Sigmoid colon (tissue), 7 donors: Measurements from ENCODE around the gene GHSR. TPM values are rescaled to one million over a fixed set of nuclear protein-coding genes. Genes with fewer than 3 reads are reported as not detected.
"Not testable (repeated sequence)": the region's sequence is repeated elsewhere in the genome, so short reads cannot be mapped to it uniquely, and the experiment has no call there.

ENCODE experiments used
- DNase-seq: peaks from one replicate; pipeline ENCODE4 v3.0.0-alpha.2; 2019
- H3K27ac ChIP-seq, 4 donors: fragments of 200-600 bp; sonication (generic); one replicate each; pipeline ENCODE4 v1.5.1; 2016 to 2019; ENCODE audit warnings: mild to moderate bottlenecking in 1 of 4
- H3K27me3 ChIP-seq, 3 donors: fragments of 200-600 bp; sonication (generic); one replicate each; pipeline ENCODE4 v1.5.1; 2019; ENCODE audit warnings: mild to moderate bottlenecking in 1 of 3
- H3K36me3 ChIP-seq, 4 donors: fragments of 200-600 bp; sonication (generic); one replicate each; pipeline ENCODE4 v1.5.1; 2016 to 2019
- H3K4me1 ChIP-seq, 4 donors: fragments of 200-600 bp; sonication (generic); one replicate each; pipeline ENCODE4 v1.5.1; 2017 to 2019
- H3K4me3 ChIP-seq, 4 donors: fragments of 200-600 bp; sonication (generic); one replicate each; pipeline ENCODE4 v1.5.1; 2017 to 2019; ENCODE audit warnings: mild to moderate bottlenecking in 2 of 4, moderate library complexity in 1 of 4
- H3K9me3 ChIP-seq, 4 donors: fragments of 200-600 bp in 3 of 4; sonication (generic) in 3 of 4; one replicate each; pipeline versions ENCODE4 v1.5.1 to v1.6.1; 2013 to 2019
- CTCF ChIP-seq, 4 experiments: fragments of 450-650 bp in 3 of 4; fragments of 200-600 bp in 1 of 4; IDR thresholded peaks; one replicate each; pipeline ENCODE4 v1.5.1; 2016 to 2019; ENCODE audit warnings: antibody characterized with exemption in 4 of 4, mild to moderate bottlenecking in 3 of 4, moderate library complexity in 2 of 4
- EP300 ChIP-seq, 4 donors: sonication (generic); formaldehyde crosslinking; IDR thresholded peaks; one replicate each; pipeline ENCODE4 v1.6.1; 2017; ENCODE audit warnings: antibody characterized with exemption in 4 of 4
- POLR2A ChIP-seq, 2 donors: fragments of 450-650 bp; IDR thresholded peaks; one replicate each; pipeline ENCODE4 v1.6.1; 2016; ENCODE audit warnings: antibody characterized with exemption in 2 of 2, mild to moderate bottlenecking in 2 of 2, moderate library complexity in 2 of 2
- POLR2AphosphoS5 ChIP-seq, 4 donors: sonication (generic); formaldehyde crosslinking; IDR thresholded peaks; one replicate each; pipeline ENCODE4 v1.6.1; 2017; ENCODE audit warnings: antibody characterized with exemption in 4 of 4
- WGBS, 2 donors: extraction: QIAGEN DNeasy Blood & Tissue Kit; methylation state at CpG; one replicate each; pipeline ENCODE4 v1.1.7; 2013; 5-methylcytosine and 5-hydroxymethylcytosine counted together
- intact Hi-C: fragments of 100-400 bp; cut with DNase I; formaldehyde crosslinking; loops from one replicate; pipeline ENCODE4 v1.15.1; 2023
- polyA plus RNA-seq, 3 donors: library from polyadenylated mRNA; stranded (reverse); fragments of 200-250 nt; gene quantifications; one replicate each; pipeline ENCODE4 v1.2.3, GENCODE V29; 2013
- total RNA-seq, 4 donors: library from RNA; depleted of rRNA; stranded (reverse); fragments of >200 nt; gene quantifications; one replicate each; pipeline ENCODE4 v1.1.0, GENCODE V29; 2016
- donor health status: healthy with polysubstance abuse.
- donor health status: Bipolar disorder and iron deficiency.
- donor health status: healthy.

Gene GHSR
- under 1 TPM in 2 of 4 donors, not detected in 2; 0.55 to 0.99 TPM for total RNA-seq
- not detected for polyA plus RNA-seq

GRCh38 chr3:172447611-172448579 lies at the start of gene GHSR:
GHSR (minus strand) TSS chr3:172448456; CDS start chr3:172448413, 43 bp downstream.
- Histone ChIP-seq H3K36me3 (no peaks in the 10 kb centered on the region), H3K4me1 (peaks cover 0 to 22% (median 5%) of the 10 kb centered on the region in 4 donors), H3K4me3 (no peak within 1 kb of the TSS), H3K27me3 (peaks cover 24 to 63% (median 32%) of the 10 kb centered on the region in 3 donors), H3K9me3 (no peaks in the 10 kb centered on the region), H3K27ac (no peak within 1 kb of the TSS)
- no peak for TF ChIP-seq CTCF (IDR thresholded peaks at IDR 0.05)
- no peak for TF ChIP-seq EP300 (IDR thresholded peaks at IDR 0.05)
- no peak for TF ChIP-seq POLR2A (IDR thresholded peaks at IDR 0.05)
- TF ChIP-seq POLR2AphosphoS5 (IDR thresholded peaks at IDR 0.05): no peak
- intact Hi-C loops: no loop called here
- WGBS, 2 donors: 11 to 28% methylated on average over 76 of the region's 76 CpGs
- DNase-seq: no peak

GRCh38 chr3:172490198-172490669 lies 42.0 kb upstream of the GHSR start:
- H3K9me3 ChIP-seq, H3K36me3 ChIP-seq, H3K27ac ChIP-seq, H3K4me1 ChIP-seq, H3K27me3 ChIP-seq, H3K4me3 ChIP-seq: not testable (repeated sequence)
- DNase-seq: peak; percentile 86
- 18 to 29% methylated on average over 4 of the region's 4 CpGs for WGBS, 2 donors
- intact Hi-C loops: loop anchor here (1.0 kb wide), 2 partner anchors 106 to 176 kb away; no protein-coding TSS in a partner anchor
- peak; percentile 59 to 81 (median 66) for TF ChIP-seq CTCF (IDR thresholded peaks at IDR 0.05)

- Histone ChIP-seq H3K4me3 (no peak overlapping the region), H3K4me1 (no peaks in the 10 kb centered on the region), H3K36me3 (no peaks in the 10 kb centered on the region), H3K9me3 (no peaks in the 10 kb centered on the region), H3K27ac (no peak overlapping the region), H3K27me3 (no peaks in the 10 kb centered on the region)
- no peak for DNase-seq
- no peak for TF ChIP-seq POLR2A (IDR thresholded peaks at IDR 0.05)
- no peak for TF ChIP-seq POLR2AphosphoS5 (IDR thresholded peaks at IDR 0.05)
- TF ChIP-seq EP300 (IDR thresholded peaks at IDR 0.05): no peak
- 53 to 77% methylated on average over 1 of the region's 1 CpG for WGBS, 2 donors
- intact Hi-C loops: loop anchor here (5.0 to 10.0 kb wide), 2 partner anchors 146 to 833 kb away; no protein-coding TSS in a partner anchor
Observed at GRCh38 chr3:172478116-172478515, 29.9 kb upstream of the GHSR start.

GRCh38 chr3:172476347-172476746 lies 28.1 kb upstream of the GHSR start:
- Histone ChIP-seq H3K9me3 (peaks cover 0 to 5% (median 0%) of the 10 kb centered on the region in 4 donors), H3K27me3 (no peaks in the 10 kb centered on the region), H3K4me3 (peak overlapping the region in 2 of 4 donors; percentile 31 to 37), H3K27ac (no peak overlapping the region), H3K4me1 (no peaks in the 10 kb centered on the region), H3K36me3 (no peaks in the 10 kb centered on the region)
- no peak for DNase-seq
- WGBS, 2 donors: 74 to 84% methylated on average over 5 of the region's 5 CpGs
- intact Hi-C loops: loop anchor here (5.0 to 10.0 kb wide), 2 partner anchors 144 to 832 kb away; no protein-coding TSS in a partner anchor
- TF ChIP-seq POLR2AphosphoS5 (IDR thresholded peaks at IDR 0.05) (no peak), POLR2A (IDR thresholded peaks at IDR 0.05) (no peak), EP300 (IDR thresholded peaks at IDR 0.05) (no peak), CTCF (IDR thresholded peaks at IDR 0.05) (no peak)

- Histone ChIP-seq H3K27ac (no peak overlapping the region), H3K27me3 (no peaks in the 10 kb centered on the region), H3K4me1 (no peaks in the 10 kb centered on the region), H3K36me3 (no peaks in the 10 kb centered on the region), H3K4me3 (no peak overlapping the region), H3K9me3 (peaks cover 0 to 5% (median 0%) of the 10 kb centered on the region in 4 donors)
- 84 to 88% methylated on average over 5 of the region's 5 CpGs for WGBS, 2 donors
- intact Hi-C loops: loop anchor here (5.0 to 10.0 kb wide), 2 partner anchors 143 to 831 kb away; no protein-coding TSS in a partner anchor
- TF ChIP-seq POLR2AphosphoS5 (IDR thresholded peaks at IDR 0.05): no peak
- no peak for TF ChIP-seq CTCF (IDR thresholded peaks at IDR 0.05)
- TF ChIP-seq POLR2A (IDR thresholded peaks at IDR 0.05): no peak
- TF ChIP-seq EP300 (IDR thresholded peaks at IDR 0.05): no peak
- DNase-seq: no peak
Observed at GRCh38 chr3:172475703-172476102, 27.4 kb upstream of the GHSR start.
